HCT116 (cell line): Measurements from ENCODE around the gene C17orf100. TPM values are rescaled to one million over a fixed set of nuclear protein-coding genes. Genes with fewer than 3 reads are reported as not detected.

Experiments
- ATAC-seq: fragments of 200-7000 bp; cut with Tn5 transposase; 2 replicates; pipeline ENCODE4 v1.9.1; 2020; ENCODE audit warnings: mild to moderate bottlenecking, moderate library complexity
- BruUV-seq: library from RNA; stranded (reverse); fragments of 400-500 nt; replicated peaks from 2 replicates; lab custom pipeline; 2021; lab: Mats Ljungman, UMichigan
- CTCF ChIA-PET: fragments of 300-600 bp; sonication (Branson Sonifier 250); formaldehyde crosslinking; loops from one replicate; lab custom pipeline; 2021; ENCODE audit warnings: antibody characterized with exemption; lab: Charles Lee
- POLR2A ChIA-PET: fragments of 300-600, 350-600 bp; sonication (Branson Sonifier 250); formaldehyde crosslinking; loops from one replicate; lab custom pipeline; 2021; ENCODE audit warnings: antibody characterized with exemption; lab: Charles Lee
- RAD21 ChIA-PET, 2 experiments: fragments of 300-600 bp; sonication (Branson Sonifier 250); formaldehyde crosslinking; loops; one replicate each; lab custom pipeline; 2023; ENCODE audit warnings: low total read pairs in 2 of 2; ENCODE audit not compliant: uncharacterized antibody in 2 of 2, unreplicated experiment in 2 of 2, low non-redundant PET in 1 of 2; lab: Charles Lee
- DNase-seq: peaks from one replicate; pipeline ENCODE4 v3.0.0-alpha.2; 2010; ENCODE audit warnings: low read depth, low spot score
- H2AFZ ChIP-seq: fragments of 200-600 bp; shearing (Covaris generic), sonication (generic); 2 replicates; pipeline ENCODE4 v1.6.1; 2017; ENCODE audit warnings: low read depth, mixed run types, mixed read lengths, antibody characterized with exemption, low read length; ENCODE audit not compliant: poor library complexity, severe bottlenecking
- H3K27ac ChIP-seq: 2 replicates; pipeline ENCODE4 v1.5.1; 2012; ENCODE audit warnings: low read depth, low read length
- H3K27me3 ChIP-seq: fragments of 200-600 bp; sonication (generic); 2 replicates; pipeline ENCODE4 v1.6.1; 2016; ENCODE audit warnings: mixed run types, low read length, mixed read lengths; ENCODE audit not compliant: insufficient read depth
- H3K36me3 ChIP-seq, 2 experiments: fragments of 200-500 bp in 1 of 2; fragments of 200-600 bp in 1 of 2; sonication (Bioruptor generic) in 1 of 2; sonication (generic) in 1 of 2; 2 replicates each; pipeline versions ENCODE4 v1.5.1 to v1.6.1; 2014 to 2016; ENCODE audit warnings: low read length in 2 of 2, inconsistent platforms in 1 of 2, mixed read lengths in 1 of 2, mixed run types in 1 of 2; ENCODE audit not compliant: insufficient read depth in 2 of 2, control insufficient read depth in 1 of 2
- H3K4me1 ChIP-seq, 2 experiments: fragments of 200-600 bp in 1 of 2; sonication (generic) in 1 of 2; 2 replicates each; pipeline versions ENCODE4 v1.5.1 to v1.6.1; 2012 to 2017; ENCODE audit warnings: low read length in 2 of 2, inconsistent platforms in 1 of 2, mild to moderate bottlenecking in 1 of 2, mixed read lengths in 1 of 2, mixed run types in 1 of 2, moderate library complexity in 1 of 2; ENCODE audit not compliant: insufficient read depth in 2 of 2, control insufficient read depth in 1 of 2
- H3K4me2 ChIP-seq: fragments of 200-600 bp; sonication (generic); 2 replicates; pipeline ENCODE4 v1.6.1; 2017; ENCODE audit warnings: mixed run types, low read length, mixed read lengths
- H3K4me3 ChIP-seq, 2 experiments: fragments of 200-600 bp in 1 of 2; sonication (generic) in 1 of 2; replicated peaks in 1 of 2; 2 replicates each; pipeline ENCODE4 v1.5.1; 2011 to 2016; ENCODE audit warnings: low read length in 2 of 2, control low read depth in 1 of 2, low read depth in 1 of 2, mild to moderate bottlenecking in 1 of 2, mixed read lengths in 1 of 2, mixed run types in 1 of 2
- H3K79me2 ChIP-seq: fragments of 200-600 bp; sonication (generic); 2 replicates; pipeline ENCODE4 v1.6.1; 2017; ENCODE audit warnings: mild to moderate bottlenecking, mixed run types, low read length, moderate library complexity, mixed read lengths; ENCODE audit not compliant: insufficient read depth
- H3K9ac ChIP-seq: fragments of 200-600 bp; sonication (generic); 2 replicates; pipeline ENCODE4 v1.6.1; 2016; ENCODE audit warnings: low read length, mixed read lengths
- H3K9me2 ChIP-seq: fragments of 200-600 bp; sonication (generic), shearing (Covaris generic); 2 replicates; pipeline ENCODE4 v1.6.1; 2017; ENCODE audit warnings: mixed run types, mild to moderate bottlenecking, moderate library complexity; ENCODE audit not compliant: insufficient read depth
- H3K9me3 ChIP-seq, 2 experiments: fragments of 200-500 bp in 1 of 2; fragments of 200-600 bp in 1 of 2; sonication (Bioruptor generic) in 1 of 2; sonication (generic) in 1 of 2; 2 replicates each; pipeline ENCODE4 v1.6.1; 2014 to 2017; ENCODE audit warnings: low read length in 2 of 2, mixed read lengths in 2 of 2, inconsistent platforms in 1 of 2, low read depth in 1 of 2, mild to moderate bottlenecking in 1 of 2, mixed run types in 1 of 2, moderate library complexity in 1 of 2; ENCODE audit not compliant: control insufficient read depth in 1 of 2, insufficient read depth in 1 of 2
- H4K20me1 ChIP-seq: fragments of 200-600 bp; sonication (generic), shearing (Covaris generic); 2 replicates; pipeline ENCODE4 v1.6.1; 2017; ENCODE audit warnings: mixed run types, mild to moderate bottlenecking, moderate library complexity; ENCODE audit not compliant: insufficient read depth
- JUND ChIP-seq: IDR thresholded peaks from 2 replicates; pipeline ENCODE4 v1.6.1; 2012
- SIN3A ChIP-seq: IDR thresholded peaks from 2 replicates; pipeline ENCODE4 v1.6.1; 2012; ENCODE audit warnings: low read depth
- intact Hi-C: fragments of 100-400 bp; cut with micrococcal nuclease; formaldehyde crosslinking; loops from 2 replicates; pipeline ENCODE4 v1.10.0; 2022
- total RNA-seq: library from RNA; stranded (reverse); gene quantifications from one replicate; pipeline ENCODE4 v1.2.1, GENCODE V29; 2021; ENCODE audit not compliant: unreplicated experiment
- TF ChIP-seq, protein P1 (sequence below), 3 experiments: fragments of 200-600 bp in 1 of 3; sonication (generic) in 1 of 3; IDR thresholded peaks in 2 of 3; conservative IDR thresholded peaks in 1 of 3; 2 replicates each; pipeline ENCODE4 v1.5.1; 2012 to 2017; ENCODE audit warnings: low read depth in 2 of 3, low read length in 2 of 3, antibody characterized with exemption in 1 of 3, borderline replicate concordance in 1 of 3, control low read depth in 1 of 3, mild to moderate bottlenecking in 1 of 3, mixed read lengths in 1 of 3, mixed run types in 1 of 3, moderate library complexity in 1 of 3; ENCODE audit not compliant: insufficient read depth in 1 of 3
- TF ChIP-seq, protein P2 (sequence below): IDR thresholded peaks from 2 replicates; pipeline ENCODE4 v1.6.1; 2012; ENCODE audit warnings: low read depth

C17orf100 gene
- total RNA-seq, 1 experiment from 2014 or later: 0.76 TPM

DNA sequence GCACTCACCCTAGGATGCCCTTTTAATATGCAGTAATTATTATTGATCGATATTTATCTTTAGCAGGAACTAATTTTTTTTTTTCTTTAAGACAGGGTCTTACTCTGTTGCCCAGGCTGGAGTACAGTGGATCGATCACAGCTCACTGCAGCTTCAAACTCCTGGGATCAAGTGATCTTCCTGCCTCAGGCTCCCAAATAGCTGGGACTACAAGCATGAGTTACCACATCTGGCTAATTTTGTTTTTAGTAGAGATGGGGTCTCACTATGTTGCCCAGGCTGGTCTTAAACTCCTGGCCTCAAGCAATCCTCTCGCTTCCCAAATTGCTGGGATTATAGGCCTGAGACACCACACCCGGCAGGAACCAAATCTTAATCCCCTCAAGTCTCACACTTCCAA, 40.3 kb upstream of the C17orf100 start:
- peaks cover 11 to 23% of the 10 kb centered on the region in 2 experiments for H3K4me1 ChIP-seq
- CTCF ChIA-PET: no interaction called here
- peaks cover 15 to 40% of the 10 kb centered on the region in 2 experiments for H3K36me3 ChIP-seq
- H3K79me2 ChIP-seq: peaks cover 7% of the 10 kb centered on the region
- no peak overlapping the region for H2AFZ ChIP-seq
- H3K27ac ChIP-seq: no peak overlapping the region
- TF ChIP-seq, protein P1, sequence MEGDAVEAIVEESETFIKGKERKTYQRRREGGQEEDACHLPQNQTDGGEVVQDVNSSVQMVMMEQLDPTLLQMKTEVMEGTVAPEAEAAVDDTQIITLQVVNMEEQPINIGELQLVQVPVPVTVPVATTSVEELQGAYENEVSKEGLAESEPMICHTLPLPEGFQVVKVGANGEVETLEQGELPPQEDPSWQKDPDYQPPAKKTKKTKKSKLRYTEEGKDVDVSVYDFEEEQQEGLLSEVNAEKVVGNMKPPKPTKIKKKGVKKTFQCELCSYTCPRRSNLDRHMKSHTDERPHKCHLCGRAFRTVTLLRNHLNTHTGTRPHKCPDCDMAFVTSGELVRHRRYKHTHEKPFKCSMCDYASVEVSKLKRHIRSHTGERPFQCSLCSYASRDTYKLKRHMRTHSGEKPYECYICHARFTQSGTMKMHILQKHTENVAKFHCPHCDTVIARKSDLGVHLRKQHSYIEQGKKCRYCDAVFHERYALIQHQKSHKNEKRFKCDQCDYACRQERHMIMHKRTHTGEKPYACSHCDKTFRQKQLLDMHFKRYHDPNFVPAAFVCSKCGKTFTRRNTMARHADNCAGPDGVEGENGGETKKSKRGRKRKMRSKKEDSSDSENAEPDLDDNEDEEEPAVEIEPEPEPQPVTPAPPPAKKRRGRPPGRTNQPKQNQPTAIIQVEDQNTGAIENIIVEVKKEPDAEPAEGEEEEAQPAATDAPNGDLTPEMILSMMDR (IDR thresholded peaks at IDR 0.05 in 2 of 3, conservative IDR thresholded peaks at IDR 0.05 in 1 of 3; ENCODE audit: borderline replicate concordance in 1 of 3, insufficient read depth in 1 of 3, low read depth in 2 of 3, low read length in 2 of 3): no peak
- TF ChIP-seq SIN3A (no peak), JUND (no peak)
- TF ChIP-seq, protein P2, sequence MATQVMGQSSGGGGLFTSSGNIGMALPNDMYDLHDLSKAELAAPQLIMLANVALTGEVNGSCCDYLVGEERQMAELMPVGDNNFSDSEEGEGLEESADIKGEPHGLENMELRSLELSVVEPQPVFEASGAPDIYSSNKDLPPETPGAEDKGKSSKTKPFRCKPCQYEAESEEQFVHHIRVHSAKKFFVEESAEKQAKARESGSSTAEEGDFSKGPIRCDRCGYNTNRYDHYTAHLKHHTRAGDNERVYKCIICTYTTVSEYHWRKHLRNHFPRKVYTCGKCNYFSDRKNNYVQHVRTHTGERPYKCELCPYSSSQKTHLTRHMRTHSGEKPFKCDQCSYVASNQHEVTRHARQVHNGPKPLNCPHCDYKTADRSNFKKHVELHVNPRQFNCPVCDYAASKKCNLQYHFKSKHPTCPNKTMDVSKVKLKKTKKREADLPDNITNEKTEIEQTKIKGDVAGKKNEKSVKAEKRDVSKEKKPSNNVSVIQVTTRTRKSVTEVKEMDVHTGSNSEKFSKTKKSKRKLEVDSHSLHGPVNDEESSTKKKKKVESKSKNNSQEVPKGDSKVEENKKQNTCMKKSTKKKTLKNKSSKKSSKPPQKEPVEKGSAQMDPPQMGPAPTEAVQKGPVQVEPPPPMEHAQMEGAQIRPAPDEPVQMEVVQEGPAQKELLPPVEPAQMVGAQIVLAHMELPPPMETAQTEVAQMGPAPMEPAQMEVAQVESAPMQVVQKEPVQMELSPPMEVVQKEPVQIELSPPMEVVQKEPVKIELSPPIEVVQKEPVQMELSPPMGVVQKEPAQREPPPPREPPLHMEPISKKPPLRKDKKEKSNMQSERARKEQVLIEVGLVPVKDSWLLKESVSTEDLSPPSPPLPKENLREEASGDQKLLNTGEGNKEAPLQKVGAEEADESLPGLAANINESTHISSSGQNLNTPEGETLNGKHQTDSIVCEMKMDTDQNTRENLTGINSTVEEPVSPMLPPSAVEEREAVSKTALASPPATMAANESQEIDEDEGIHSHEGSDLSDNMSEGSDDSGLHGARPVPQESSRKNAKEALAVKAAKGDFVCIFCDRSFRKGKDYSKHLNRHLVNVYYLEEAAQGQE: no peak
- TF ChIP-seq, all 23 proteins: peak for 0
- intact Hi-C loops: no loop called here
- Histone ChIP-seq H3K4me2 (no peak overlapping the region), H4K20me1 (no peaks in the 10 kb centered on the region), H3K4me3 (no peak overlapping the region), H3K9me2 (no peaks in the 10 kb centered on the region), H3K9ac (no peak overlapping the region), H3K9me3 (no peaks in the 10 kb centered on the region), H3K27me3 (no peaks in the 10 kb centered on the region)
- no peak for ATAC-seq
- ChIA-PET RAD21 (interaction anchor here in 1 of 2 experiments (0.6 kb wide), 1 partner anchor 105 kb away, joined by 4 read pairs; no protein-coding TSS in a partner anchor), POLR2A (no interaction called here)
- no TSS peak for BruUV-seq
- no peak for DNase-seq
